GM21390 (cell line): ENCODE results near the gene SMTN.

ENCODE experiments used
- ATAC-seq: cut with Tn5 transposase; IDR thresholded peaks from one replicate; pipeline ENCODE4 v1.9.1; 2021; ENCODE audit not compliant: unreplicated experiment

The SMTN gene

GRCh38 chr22:31125521-31126117 is 44.5 kb downstream of the SMTN start:
- ATAC-seq, result no peak

GRCh38 chr22:31126128-31126868 is 45.2 kb downstream of the SMTN start:
- ATAC-seq, result no peak

GRCh38 chr22:31126869-31127175 is 45.7 kb downstream of the SMTN start:
- no peak for ATAC-seq

- ATAC-seq, result no peak
Observed at GRCh38 chr22:31127181-31127772, 46.2 kb downstream of the SMTN start.

GRCh38 chr22:31128156-31128555 is 47.0 kb downstream of the SMTN start:
- ATAC-seq, result no peak

- no peak for ATAC-seq
Observed at GRCh38 chr22:31130873-31131272, 49.8 kb downstream of the SMTN start.

- ATAC-seq, result no peak
Observed at GRCh38 chr22:31133911-31134310, 52.8 kb downstream of the SMTN start.

GRCh38 chr22:31134688-31135087 is 53.6 kb downstream of the SMTN start:
- ATAC-seq, result no peak

- no peak for ATAC-seq
Observed at GRCh38 chr22:31135706-31136105, 54.6 kb downstream of the SMTN start.

GRCh38 chr22:31136155-31136554 is 55.0 kb downstream of the SMTN start:
- ATAC-seq, result no peak

GRCh38 chr22:31136711-31137110 is 55.6 kb downstream of the SMTN start:
- ATAC-seq, result no peak

GRCh38 chr22:31137721-31138120 is 56.6 kb downstream of the SMTN start:
- ATAC-seq, result no peak

GRCh38 chr22:31138126-31138525 is 57.0 kb downstream of the SMTN start:
- ATAC-seq, result no peak

GRCh38 chr22:31139066-31139465 is 57.9 kb downstream of the SMTN start:
- ATAC-seq, result no peak

- ATAC-seq, result no peak
Observed at GRCh38 chr22:31139866-31140716, 59.0 kb downstream of the SMTN start, which contains the start of gene PLA2G3. Gene PLA2G3 (minus strand): TSS chr22:31140508. CDS start chr22:31140354, 154 bp downstream.

- no peak for ATAC-seq
Observed at GRCh38 chr22:31140746-31141145, 59.6 kb downstream of the SMTN start.

GRCh38 chr22:31141551-31141950 is 60.4 kb downstream of the SMTN start:
- ATAC-seq, result no peak

- no peak for ATAC-seq
Observed at GRCh38 chr22:31142285-31142684, 61.2 kb downstream of the SMTN start.

GRCh38 chr22:31143038-31143437 is 61.9 kb downstream of the SMTN start:
- ATAC-seq, result no peak

- no peak for ATAC-seq
Observed at GRCh38 chr22:31143537-31143936, 62.4 kb downstream of the SMTN start.

GRCh38 chr22:31144223-31144622 is 63.1 kb downstream of the SMTN start:
- ATAC-seq, result no peak

- no peak for ATAC-seq
Observed at GRCh38 chr22:31148488-31148887, 67.4 kb downstream of the SMTN start.
